MM.1S (cell line): ENCODE data around the gene TOR4A.
"Not testable (repeated sequence)": the region's sequence is repeated elsewhere in the genome, so short reads cannot be mapped to it uniquely, and the experiment has no call there.

Experiments
- DNase-seq: peaks from one replicate; pipeline ENCODE4 v3.0.0-alpha.2; 2015
- H2AFZ ChIP-seq: fragments of 300-600 bp; sonication (generic); 2 replicates; pipeline ENCODE4 v1.6.0; 2016; ENCODE audit warnings: antibody characterized with exemption, low read length
- H3F3A ChIP-seq: fragments of 300-600 bp; sonication (generic); 2 replicates; pipeline ENCODE4 v1.6.1; 2016; ENCODE audit warnings: mild to moderate bottlenecking, antibody characterized with exemption, low read length, moderate library complexity, mixed read lengths; ENCODE audit not compliant: insufficient read depth
- H3K27ac ChIP-seq: fragments of 300-600 bp; sonication (generic); 2 replicates; pipeline ENCODE4 v1.5.1; 2016; ENCODE audit warnings: mild to moderate bottlenecking, low read length
- H3K27me3 ChIP-seq: fragments of 300-600 bp; sonication (generic); replicated peaks from 2 replicates; pipeline ENCODE4 v1.6.0; 2016; ENCODE audit warnings: low read length; ENCODE audit not compliant: insufficient read depth
- H3K36me3 ChIP-seq: fragments of 300-600 bp; sonication (generic); replicated peaks from 2 replicates; pipeline ENCODE4 v1.6.1; 2016; ENCODE audit warnings: mild to moderate bottlenecking, low read length, mixed read lengths; ENCODE audit not compliant: insufficient read depth
- H3K4me1 ChIP-seq: fragments of 300-600 bp; sonication (generic); 2 replicates; pipeline ENCODE4 v1.6.1; 2016; ENCODE audit warnings: low read length, mixed read lengths
- H3K4me2 ChIP-seq: fragments of 300-600 bp; sonication (generic); 2 replicates; pipeline ENCODE4 v1.6.0; 2016; ENCODE audit warnings: low read depth, low read length
- H3K4me3 ChIP-seq: fragments of 300-600 bp; sonication (generic); 2 replicates; pipeline ENCODE4 v1.5.1; 2016; ENCODE audit warnings: low read length, mixed read lengths
- H3K79me2 ChIP-seq: fragments of 300-600 bp; sonication (generic); 2 replicates; pipeline ENCODE4 v1.6.1; 2016; ENCODE audit warnings: mixed run types, low read length, mixed read lengths
- H3K9ac ChIP-seq: fragments of 300-600 bp; sonication (generic); 2 replicates; pipeline ENCODE4 v1.6.1; 2016; ENCODE audit warnings: low read length, mixed read lengths
- H3K9me2 ChIP-seq: fragments of 300-600 bp; sonication (generic); replicated peaks from 2 replicates; pipeline ENCODE4 v1.6.1; 2016; ENCODE audit warnings: mild to moderate bottlenecking, low read length, mixed read lengths; ENCODE audit not compliant: insufficient read depth
- H3K9me3 ChIP-seq: fragments of 300-600 bp; sonication (generic); replicated peaks from 2 replicates; pipeline ENCODE4 v1.6.1; 2016; ENCODE audit warnings: mild to moderate bottlenecking, low read length, mixed read lengths; ENCODE audit not compliant: insufficient read depth
- H4K20me1 ChIP-seq: fragments of 300-600 bp; sonication (generic); 2 replicates; pipeline ENCODE4 v1.6.1; 2016; ENCODE audit warnings: mild to moderate bottlenecking, low read length, moderate library complexity, mixed read lengths; ENCODE audit not compliant: insufficient read depth
- EZH2 ChIP-seq: fragments of 300-600 bp; sonication (generic); optimal IDR thresholded peaks from 2 replicates; pipeline ENCODE3; 2017; ENCODE audit warnings: low read depth, mild to moderate bottlenecking, antibody characterized with exemption, low read length, mixed read lengths
- EZH2phosphoT487 ChIP-seq: fragments of 300-600 bp; sonication (generic); IDR thresholded peaks from 2 replicates; pipeline ENCODE4 v1.6.1; 2018; ENCODE audit warnings: antibody characterized with exemption, low read length
- TF ChIP-seq, protein P1 (sequence below): fragments of 300-600 bp; sonication (generic); IDR thresholded peaks from 2 replicates; pipeline ENCODE4 v1.5.1; 2016; ENCODE audit warnings: antibody characterized with exemption, low read length, mixed read lengths

The TOR4A gene

GRCh38 chr9:137326445-137327065 lies 49.0 kb downstream of the TOR4A start:
- H3K4me2 ChIP-seq: no peak overlapping the region
- H2AFZ ChIP-seq: no peak overlapping the region
- H3K4me3 ChIP-seq: no peak overlapping the region

DNA sequence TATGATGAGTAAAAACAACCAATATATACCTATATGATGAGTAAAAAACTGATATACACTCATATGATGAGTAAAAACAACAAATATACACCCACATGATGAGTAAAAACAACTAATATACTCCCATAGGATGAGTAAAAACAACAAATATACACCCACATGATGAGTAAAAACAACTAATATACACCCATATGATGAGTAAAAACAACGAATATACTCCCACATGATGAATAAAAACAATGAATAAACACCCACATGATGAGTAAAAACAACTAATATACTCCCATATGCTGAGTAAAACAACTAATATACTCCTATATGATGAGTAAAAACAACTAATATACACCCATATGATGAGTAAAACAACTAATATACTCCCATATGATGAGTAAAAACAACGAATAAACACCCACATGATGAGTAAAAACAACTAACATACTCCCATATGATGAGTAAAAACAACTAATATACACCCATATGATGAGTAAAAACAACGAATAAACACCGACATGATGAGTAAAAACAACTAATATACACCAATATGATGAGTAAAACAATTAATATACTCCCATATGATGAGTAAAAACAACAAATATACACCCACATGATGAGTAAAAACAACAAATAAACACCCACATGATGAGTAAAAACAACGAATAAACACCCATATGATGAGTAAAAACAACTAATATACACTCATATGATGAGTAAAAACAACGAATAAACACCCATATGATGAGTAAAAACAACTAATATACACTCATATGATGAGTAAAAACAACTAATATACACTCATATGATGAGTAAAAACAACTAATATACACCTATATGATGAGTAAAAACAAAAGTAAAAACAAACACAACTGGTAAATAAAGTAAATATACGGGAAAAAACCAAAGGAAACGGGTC lies 50.4 kb downstream of the TOR4A start:
- H3K36me3 ChIP-seq, H3K9me2 ChIP-seq, H3K9ac ChIP-seq, H3K4me2 ChIP-seq, H3K4me1 ChIP-seq, H3K4me3 ChIP-seq, H4K20me1 ChIP-seq, H3F3A ChIP-seq, H3K27ac ChIP-seq, H3K79me2 ChIP-seq, DNase-seq, H2AFZ ChIP-seq, H3K9me3 ChIP-seq: not testable (repeated sequence)
- peaks cover 72% of the 10 kb centered on the region for H3K27me3 ChIP-seq

More at GRCh38 chr9:137326445-137327065, 49.0 kb downstream of the TOR4A start:
- TF ChIP-seq EZH2: no peak
- no peak for TF ChIP-seq EZH2phosphoT487
- TF ChIP-seq, protein P1, sequence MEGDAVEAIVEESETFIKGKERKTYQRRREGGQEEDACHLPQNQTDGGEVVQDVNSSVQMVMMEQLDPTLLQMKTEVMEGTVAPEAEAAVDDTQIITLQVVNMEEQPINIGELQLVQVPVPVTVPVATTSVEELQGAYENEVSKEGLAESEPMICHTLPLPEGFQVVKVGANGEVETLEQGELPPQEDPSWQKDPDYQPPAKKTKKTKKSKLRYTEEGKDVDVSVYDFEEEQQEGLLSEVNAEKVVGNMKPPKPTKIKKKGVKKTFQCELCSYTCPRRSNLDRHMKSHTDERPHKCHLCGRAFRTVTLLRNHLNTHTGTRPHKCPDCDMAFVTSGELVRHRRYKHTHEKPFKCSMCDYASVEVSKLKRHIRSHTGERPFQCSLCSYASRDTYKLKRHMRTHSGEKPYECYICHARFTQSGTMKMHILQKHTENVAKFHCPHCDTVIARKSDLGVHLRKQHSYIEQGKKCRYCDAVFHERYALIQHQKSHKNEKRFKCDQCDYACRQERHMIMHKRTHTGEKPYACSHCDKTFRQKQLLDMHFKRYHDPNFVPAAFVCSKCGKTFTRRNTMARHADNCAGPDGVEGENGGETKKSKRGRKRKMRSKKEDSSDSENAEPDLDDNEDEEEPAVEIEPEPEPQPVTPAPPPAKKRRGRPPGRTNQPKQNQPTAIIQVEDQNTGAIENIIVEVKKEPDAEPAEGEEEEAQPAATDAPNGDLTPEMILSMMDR: no peak
- no peak for DNase-seq
- H3K36me3 ChIP-seq: no peaks in the 10 kb centered on the region
- no peaks in the 10 kb centered on the region for H4K20me1 ChIP-seq
- 0 out of 2 replicates have a peak, but pooled peaks cover 4% of the 10 kb centered on the region for H3K4me1 ChIP-seq
- peaks cover 7% of the 10 kb centered on the region; the same call in 1 of the 2 replicates for H3F3A ChIP-seq
- no peaks in the 10 kb centered on the region for H3K9me2 ChIP-seq
- H3K27ac ChIP-seq: no peak overlapping the region
- H3K27me3 ChIP-seq: peaks cover 66% of the 10 kb centered on the region
- no peaks in the 10 kb centered on the region for H3K9me3 ChIP-seq
- no peak overlapping the region for H3K9ac ChIP-seq
- H3K79me2 ChIP-seq: no peaks in the 10 kb centered on the region

- H3K4me3 ChIP-seq, H3K79me2 ChIP-seq, H3K4me2 ChIP-seq, H3K4me1 ChIP-seq, H3K9me3 ChIP-seq, H3K36me3 ChIP-seq, H3K9me2 ChIP-seq, H3F3A ChIP-seq, H2AFZ ChIP-seq, H3K9ac ChIP-seq, DNase-seq, H4K20me1 ChIP-seq, H3K27ac ChIP-seq: not testable (repeated sequence)
- H3K27me3 ChIP-seq: peaks cover 78% of the 10 kb centered on the region
Measured at GRCh38 chr9:137329590-137329989, 52.1 kb downstream of the TOR4A start.

DNA sequence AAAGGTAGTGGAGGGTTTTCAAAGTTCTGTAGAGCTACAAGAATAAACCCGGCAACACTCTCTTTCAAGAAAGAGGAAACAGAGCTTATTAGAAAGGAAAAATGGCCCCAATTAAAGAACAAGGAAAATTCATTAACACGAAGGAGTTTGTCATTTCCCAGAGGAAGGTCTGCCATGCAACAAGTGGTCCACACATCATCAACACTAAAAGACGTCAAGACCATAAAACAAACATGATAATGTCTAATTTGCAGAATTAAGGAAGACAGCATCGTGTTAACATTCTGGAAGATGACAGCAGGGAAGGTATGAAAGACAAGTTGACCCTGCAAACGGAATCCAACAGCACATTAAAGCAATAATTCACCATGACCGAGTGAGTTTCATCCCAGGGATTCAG lies 53.2 kb downstream of the TOR4A start:
- Histone ChIP-seq H3F3A (peaks cover 7% of the 10 kb centered on the region; the same call in 1 of the 2 replicates), H3K9me2 (no peaks in the 10 kb centered on the region), H3K36me3 (no peaks in the 10 kb centered on the region), H3K4me1 (0 out of 2 replicates have a peak, but pooled peaks cover 4% of the 10 kb centered on the region), H2AFZ (no peak overlapping the region), H4K20me1 (no peaks in the 10 kb centered on the region), H3K79me2 (no peaks in the 10 kb centered on the region), H3K9ac (no peak overlapping the region), H3K4me2 (no peak overlapping the region), H3K9me3 (no peaks in the 10 kb centered on the region), H3K27ac (no peak overlapping the region), H3K27me3 (peaks cover 80% of the 10 kb centered on the region), H3K4me3 (no peak overlapping the region)
- DNase-seq: no peak
- TF ChIP-seq EZH2phosphoT487 (no peak), EZH2 (no peak)
- TF ChIP-seq, protein P1: no peak
